GM19099 (cell line): ENCODE measurements around the gene BLM.

Experiments used
- POLR2A ChIP-seq: IDR thresholded peaks from 3 replicates; pipeline ENCODE4 v1.6.1; 2011; ENCODE audit warnings: low read depth; ENCODE audit not compliant: insufficient read length; ENCODE audit errors: extremely low read depth

BLM gene

GRCh38 chr15:90799639-90800170, 82.6 kb downstream of the BLM start:
- TF ChIP-seq POLR2A, result no peak

GRCh38 chr15:90801803-90802202, 84.7 kb downstream of the BLM start:
- no peak for TF ChIP-seq POLR2A

- TF ChIP-seq POLR2A, result no peak
Measured at GRCh38 chr15:90807074-90807785, 90.1 kb downstream of the BLM start.

GRCh38 chr15:90807786-90808086, 90.6 kb downstream of the BLM start:
- TF ChIP-seq POLR2A, result no peak

GRCh38 chr15:90808517-90809235, 91.5 kb downstream of the BLM start:
- no peak for TF ChIP-seq POLR2A

GRCh38 chr15:90809536-90809935, 92.4 kb downstream of the BLM start:
- TF ChIP-seq POLR2A, result no peak

GRCh38 chr15:90810354-90810753, 93.2 kb downstream of the BLM start:
- no peak for TF ChIP-seq POLR2A

- no peak for TF ChIP-seq POLR2A
Measured at GRCh38 chr15:90812171-90812957, 95.2 kb downstream of the BLM start.

GRCh38 chr15:90812958-90813265, 95.8 kb downstream of the BLM start:
- TF ChIP-seq POLR2A, result no peak

- no peak for TF ChIP-seq POLR2A
Measured at GRCh38 chr15:90813796-90814190, 96.6 kb downstream of the BLM start.

- TF ChIP-seq POLR2A, result no peak
Measured at GRCh38 chr15:90814191-90814821, 97.2 kb downstream of the BLM start.

GRCh38 chr15:90816401-90817116, 99.4 kb downstream of the BLM start:
- no peak for TF ChIP-seq POLR2A

GRCh38 chr15:90817117-90818057, 100.2 kb downstream of the BLM start:
- no peak for TF ChIP-seq POLR2A
